ENCODE measurements around the gene TEX29. TPM values are rescaled to one million over a fixed set of nuclear protein-coding genes. Genes with fewer than 3 reads are reported as not detected.

The TEX29 gene
- total and polyA plus RNA-seq, 2 of the 4 experiments (the other 2 are of a cell fraction): 0.46 TPM; not detected in 1

DNA sequence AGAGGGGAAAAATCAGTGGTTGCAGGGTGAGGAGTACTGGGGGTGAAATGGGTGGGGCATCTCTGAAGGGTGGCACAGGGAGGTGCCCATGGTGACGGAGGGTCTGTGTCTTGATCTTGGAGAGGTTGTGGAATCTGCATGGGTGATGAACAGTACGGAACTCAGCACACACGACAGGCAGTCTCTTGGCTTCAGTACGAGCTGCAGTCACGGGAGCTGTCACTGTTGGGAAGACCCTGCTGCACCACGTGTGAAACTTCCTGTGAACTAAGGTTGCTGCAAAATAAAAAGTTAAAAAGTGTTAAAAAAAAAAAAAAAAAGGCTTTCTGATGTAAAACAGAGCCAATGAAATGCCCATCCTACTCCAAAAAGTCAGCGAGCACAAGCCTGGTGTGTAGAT, 34.3 kb downstream of the TEX29 start:
- BruUV-seq (replicated peaks): no TSS peak
- H3K23ac ChIP-seq (ENCODE audit: low read depth, low read length): no peak overlapping the region
- no peak overlapping the region for H2BK20ac ChIP-seq (ENCODE audit: low read depth, low read length)
- no peak overlapping the region for H3K4me2 ChIP-seq (ENCODE audit: low read depth, low read length)
- H2BK15ac ChIP-seq (ENCODE audit: low read depth, low read length): no peak overlapping the region
- in situ Hi-C loops (cut with MboI; ENCODE audit: low sequenced_read_pairs) (no loop called here), intact Hi-C loops (cut with micrococcal nuclease) (no loop called here), dilution Hi-C loops (cut with HindIII; ENCODE audit: low sequenced_read_pairs, unreplicated experiment) (no loop called here)
- H3K4me3 ChIP-seq (ENCODE audit: insufficient read depth, low read depth, low read length): no peak overlapping the region
- no peaks in the 10 kb centered on the region for H4K20me1 ChIP-seq (ENCODE audit: insufficient read depth, low read length)
- no peak overlapping the region for H4K8ac ChIP-seq (ENCODE audit: low read depth in 2 of 2, low read length in 2 of 2)
- H3K9me3 ChIP-seq (ENCODE audit: control insufficient read depth, insufficient read depth, low read length): no peaks in the 10 kb centered on the region
- no peaks in the 10 kb centered on the region for H3K9me1 ChIP-seq (ENCODE audit: insufficient read depth, low read length)
- H3K4me1 ChIP-seq (ENCODE audit: control insufficient read depth, insufficient read depth, low read length): no peaks in the 10 kb centered on the region
- H3K56ac ChIP-seq (ENCODE audit: extremely low read depth, insufficient read depth, low read length): no peak overlapping the region
- no peak overlapping the region for H2BK120ac ChIP-seq (ENCODE audit: low read depth, low read length)
- ATAC-seq (ENCODE audit: low read depth) (no peak), DNase-seq (no peak)
- peaks cover 10% of the 10 kb centered on the region for H3K27me3 ChIP-seq (ENCODE audit: control insufficient read depth, insufficient read depth, low read length)
- no peak overlapping the region for H3K18ac ChIP-seq (ENCODE audit: low read depth, low read length)
- WGBS, 2 experiments (ENCODE audit: extremely low coverage in 2 of 2, insufficient read length in 1 of 2): no CpG with 5 or more reads among the region's 7 CpGs
- H3K27ac ChIP-seq (ENCODE audit: insufficient read depth, low read length): no peak overlapping the region
- no peak overlapping the region for H2AFZ ChIP-seq (replicated peaks; ENCODE audit: low read length, poor library complexity)
- H2AK9ac ChIP-seq (replicated peaks; ENCODE audit: low read depth, low read length, poor library complexity): no peak overlapping the region
- H4K91ac ChIP-seq (ENCODE audit: insufficient read depth, low read depth, low read length): no peak overlapping the region
- no peak overlapping the region for H3K9ac ChIP-seq (ENCODE audit: low read depth, low read length)
- no peaks in the 10 kb centered on the region for H3K79me1 ChIP-seq (ENCODE audit: low read depth in 1 of 2, low read length in 2 of 2)
- no peaks in the 10 kb centered on the region for H3K36me3 ChIP-seq (ENCODE audit: control insufficient read depth, insufficient read depth, low read length)
- H3K14ac ChIP-seq (replicated peaks; ENCODE audit: low read depth, low read length): no peak overlapping the region
- no peak overlapping the region for H4K5ac ChIP-seq (ENCODE audit: low read depth, low read length)
- no peak overlapping the region for H2AK5ac ChIP-seq (ENCODE audit: low read depth, low read length)
- H2BK5ac ChIP-seq (ENCODE audit: low read depth, low read length, poor library complexity, severe bottlenecking): no peak overlapping the region
- no peak for TF ChIP-seq SMC3 (IDR thresholded peaks at IDR 0.05; ENCODE audit: low read depth, low read length)
- no peak for TF ChIP-seq RAD21 (IDR thresholded peaks at IDR 0.05; ENCODE audit: low read length)
- no peak for TF ChIP-seq RCOR1 (IDR thresholded peaks at IDR 0.05; ENCODE audit: insufficient replicate concordance, low read length)
- TF ChIP-seq, protein P1, sequence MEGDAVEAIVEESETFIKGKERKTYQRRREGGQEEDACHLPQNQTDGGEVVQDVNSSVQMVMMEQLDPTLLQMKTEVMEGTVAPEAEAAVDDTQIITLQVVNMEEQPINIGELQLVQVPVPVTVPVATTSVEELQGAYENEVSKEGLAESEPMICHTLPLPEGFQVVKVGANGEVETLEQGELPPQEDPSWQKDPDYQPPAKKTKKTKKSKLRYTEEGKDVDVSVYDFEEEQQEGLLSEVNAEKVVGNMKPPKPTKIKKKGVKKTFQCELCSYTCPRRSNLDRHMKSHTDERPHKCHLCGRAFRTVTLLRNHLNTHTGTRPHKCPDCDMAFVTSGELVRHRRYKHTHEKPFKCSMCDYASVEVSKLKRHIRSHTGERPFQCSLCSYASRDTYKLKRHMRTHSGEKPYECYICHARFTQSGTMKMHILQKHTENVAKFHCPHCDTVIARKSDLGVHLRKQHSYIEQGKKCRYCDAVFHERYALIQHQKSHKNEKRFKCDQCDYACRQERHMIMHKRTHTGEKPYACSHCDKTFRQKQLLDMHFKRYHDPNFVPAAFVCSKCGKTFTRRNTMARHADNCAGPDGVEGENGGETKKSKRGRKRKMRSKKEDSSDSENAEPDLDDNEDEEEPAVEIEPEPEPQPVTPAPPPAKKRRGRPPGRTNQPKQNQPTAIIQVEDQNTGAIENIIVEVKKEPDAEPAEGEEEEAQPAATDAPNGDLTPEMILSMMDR (conservative IDR thresholded peaks at IDR 0.05; ENCODE audit: low read depth, low read length): no peak
- TF ChIP-seq MXI1 (IDR thresholded peaks at IDR 0.05; ENCODE audit: borderline replicate concordance, low read depth, low read length): no peak
- no peak for TF ChIP-seq BHLHE40 (IDR thresholded peaks at IDR 0.05; ENCODE audit: low read depth, low read length)
- no peak for TF ChIP-seq NFE2L2 (IDR thresholded peaks at IDR 0.05; ENCODE audit: low read depth, low read length)
- TF ChIP-seq, protein P2, sequence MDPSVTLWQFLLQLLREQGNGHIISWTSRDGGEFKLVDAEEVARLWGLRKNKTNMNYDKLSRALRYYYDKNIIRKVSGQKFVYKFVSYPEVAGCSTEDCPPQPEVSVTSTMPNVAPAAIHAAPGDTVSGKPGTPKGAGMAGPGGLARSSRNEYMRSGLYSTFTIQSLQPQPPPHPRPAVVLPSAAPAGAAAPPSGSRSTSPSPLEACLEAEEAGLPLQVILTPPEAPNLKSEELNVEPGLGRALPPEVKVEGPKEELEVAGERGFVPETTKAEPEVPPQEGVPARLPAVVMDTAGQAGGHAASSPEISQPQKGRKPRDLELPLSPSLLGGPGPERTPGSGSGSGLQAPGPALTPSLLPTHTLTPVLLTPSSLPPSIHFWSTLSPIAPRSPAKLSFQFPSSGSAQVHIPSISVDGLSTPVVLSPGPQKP (IDR thresholded peaks at IDR 0.05; ENCODE audit: borderline replicate concordance, low read depth, low read length): no peak
- no peak for TF ChIP-seq RFX5 (IDR thresholded peaks at IDR 0.05; ENCODE audit: low read depth, low read length)
- TF ChIP-seq CEBPB (IDR thresholded peaks at IDR 0.05; ENCODE audit: low read depth, low read length): no peak
- TF ChIP-seq CHD1 (IDR thresholded peaks at IDR 0.05; ENCODE audit: low read depth, low read length): no peak
- CTCF ChIA-PET: no interaction called here
- POLR2A ChIA-PET (ENCODE audit: unreplicated experiment): no interaction called here
- H3K4ac ChIP-seq (ENCODE audit: low read depth, low read length): no peak overlapping the region

Measured in IMR-90 (cell line).